ENCODE data around the gene SRRM4.

Gene SRRM4

GRCh38 chr12:119171291-119171690 is 189.9 kb downstream of the SRRM4 start:
- no peak for DNase-seq (ENCODE audit: low spot score)

GRCh38 chr12:119171691-119172425 is 190.5 kb downstream of the SRRM4 start:
- no peak for DNase-seq (ENCODE audit: low spot score)

GRCh38 chr12:119175081-119175480 is 193.7 kb downstream of the SRRM4 start:
- no peak for DNase-seq (ENCODE audit: low spot score)

DNA sequence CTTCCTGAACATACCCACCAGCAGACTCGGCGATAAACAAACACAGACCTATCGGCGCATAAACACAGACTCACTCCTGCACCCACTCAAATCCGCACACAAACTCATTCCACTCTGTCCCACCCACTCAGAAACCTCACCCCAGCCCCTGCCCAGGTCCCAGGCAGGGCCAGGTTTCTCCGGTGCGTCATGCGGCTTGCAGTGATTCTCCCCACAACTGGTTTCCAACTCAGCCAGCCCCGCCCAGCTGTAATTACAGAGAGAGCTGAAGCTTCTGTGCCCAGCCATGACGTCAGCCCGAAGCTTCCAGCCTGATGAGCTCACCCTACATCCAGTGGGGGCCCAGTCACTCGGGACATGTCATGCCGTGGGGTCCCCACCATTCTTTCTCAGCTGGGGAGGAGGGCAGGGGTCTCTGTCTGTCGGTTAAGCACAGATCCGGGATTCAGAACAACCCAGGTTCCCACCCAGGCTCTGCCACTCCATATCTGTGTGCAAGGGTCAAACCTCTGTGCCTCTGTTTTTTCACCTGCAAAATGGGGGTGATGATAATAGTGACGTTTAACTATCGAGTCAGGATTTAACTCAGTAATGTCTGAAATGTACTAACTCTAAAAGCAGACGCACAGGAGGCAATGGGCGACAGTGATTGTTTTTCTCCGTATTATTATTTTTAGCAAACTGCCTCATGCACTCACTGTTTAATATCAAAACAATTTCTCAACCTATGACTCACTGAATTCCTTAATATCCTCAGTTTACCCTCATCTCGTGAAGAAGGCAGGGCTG is 195.1 kb downstream of the SRRM4 start:
- DNase-seq (ENCODE audit: low spot score): no peak

- no peak for DNase-seq (ENCODE audit: low spot score)
Observed at GRCh38 chr12:119177056-119177325, 195.7 kb downstream of the SRRM4 start.

DNA sequence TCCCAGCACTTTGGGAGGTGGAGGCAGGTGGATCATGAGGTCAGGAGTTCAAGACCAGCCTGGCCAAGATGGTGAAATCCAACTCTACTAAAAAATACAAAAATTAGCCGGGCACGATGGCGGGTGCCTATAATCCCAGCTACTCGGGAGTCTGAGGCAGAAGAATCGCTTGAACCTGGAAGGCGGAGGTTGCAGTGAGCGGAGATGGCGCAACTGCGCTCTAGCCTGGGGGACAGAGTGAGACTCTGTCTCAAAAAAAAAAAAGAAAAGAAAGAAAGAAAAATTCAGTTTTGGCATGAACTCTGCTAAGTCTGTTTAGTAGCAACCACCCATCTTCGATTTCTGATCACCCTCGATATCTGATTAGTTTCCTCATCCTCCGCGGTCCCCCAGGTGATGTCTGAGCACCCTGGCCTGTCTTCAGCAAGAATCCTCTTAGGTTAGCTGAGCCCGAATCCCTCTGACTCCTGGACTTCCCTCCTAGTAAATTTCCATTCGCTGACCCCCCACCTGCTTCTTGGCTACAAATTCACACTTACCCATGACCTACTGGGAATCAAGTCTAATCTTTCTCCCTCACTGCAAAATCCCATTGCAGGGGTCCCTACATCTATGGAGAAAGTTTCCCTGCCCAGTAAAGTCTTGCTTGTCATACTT is 196.5 kb downstream of the SRRM4 start:
- no peak for DNase-seq (ENCODE audit: low spot score)

DNA sequence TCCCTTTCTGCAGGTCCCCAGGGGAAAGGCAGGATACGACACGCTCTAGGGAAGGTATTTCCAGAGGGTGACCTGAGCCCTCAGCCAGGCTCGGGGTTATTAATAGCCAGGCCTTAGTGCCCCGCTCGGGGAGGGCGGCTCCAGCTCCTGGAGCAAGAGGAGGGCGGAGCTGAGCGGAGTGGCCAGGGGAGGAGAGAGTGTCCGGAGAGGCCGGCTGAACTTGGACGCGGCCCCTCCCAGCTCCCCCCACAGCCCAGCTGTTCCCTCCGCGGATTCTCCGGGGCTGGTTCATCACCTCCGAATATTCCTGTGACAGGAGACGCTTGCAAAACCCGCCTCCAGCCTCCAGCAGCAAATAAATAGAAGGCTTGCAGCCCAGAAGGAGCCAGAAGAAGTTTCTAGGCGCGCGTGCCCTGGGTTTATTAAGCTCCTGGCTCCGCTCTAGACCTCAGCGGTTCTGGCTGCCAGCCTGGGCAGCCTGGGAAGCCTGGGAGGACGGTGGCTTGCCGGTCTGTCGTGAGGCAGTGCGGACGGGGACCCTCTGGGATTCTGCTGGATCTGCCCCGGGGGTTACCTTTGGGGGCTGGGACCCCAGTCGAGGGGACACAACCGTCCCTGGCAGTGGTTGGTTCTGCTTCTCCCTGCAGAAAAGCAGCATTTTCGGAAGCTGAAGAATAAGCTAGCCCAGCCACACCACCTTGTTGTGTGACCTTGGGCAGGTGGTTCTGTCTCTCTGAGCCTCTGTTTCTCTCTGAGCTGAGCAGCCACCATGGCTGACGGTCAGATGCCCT is 197.4 kb downstream of the SRRM4 start, which contains the start of gene HSPB8:
Gene HSPB8, plus strand, starts transcription at position 388 of the 791 bp plus-strand sequence. Its CDS starts 382 bp downstream, at position 770.
- DNase-seq (ENCODE audit: low spot score): no peak

DNA sequence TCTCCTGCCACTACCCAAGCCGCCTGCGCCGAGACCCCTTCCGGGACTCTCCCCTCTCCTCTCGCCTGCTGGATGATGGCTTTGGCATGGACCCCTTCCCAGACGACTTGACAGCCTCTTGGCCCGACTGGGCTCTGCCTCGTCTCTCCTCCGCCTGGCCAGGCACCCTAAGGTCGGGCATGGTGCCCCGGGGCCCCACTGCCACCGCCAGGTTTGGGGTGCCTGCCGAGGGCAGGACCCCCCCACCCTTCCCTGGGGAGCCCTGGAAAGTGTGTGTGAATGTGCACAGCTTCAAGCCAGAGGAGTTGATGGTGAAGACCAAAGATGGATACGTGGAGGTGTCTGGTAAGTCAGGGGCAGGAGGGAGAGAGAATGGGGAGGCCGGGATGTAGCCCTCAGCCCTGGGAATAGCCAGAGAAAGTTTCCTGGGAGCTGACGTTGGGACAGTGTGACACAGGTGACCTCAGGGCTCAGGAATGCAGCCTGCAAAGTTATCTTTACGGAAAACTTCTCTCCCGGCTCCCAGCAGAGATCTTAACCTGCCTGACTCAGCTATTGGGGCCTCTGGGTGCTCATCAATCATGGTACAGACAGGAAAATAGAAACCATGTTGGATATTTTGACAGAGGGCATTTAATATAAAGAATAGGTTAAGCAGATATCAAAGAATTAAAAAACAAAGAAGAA is 198.1 kb downstream of the SRRM4 start:
- no peak for DNase-seq (ENCODE audit: low spot score)

DNA sequence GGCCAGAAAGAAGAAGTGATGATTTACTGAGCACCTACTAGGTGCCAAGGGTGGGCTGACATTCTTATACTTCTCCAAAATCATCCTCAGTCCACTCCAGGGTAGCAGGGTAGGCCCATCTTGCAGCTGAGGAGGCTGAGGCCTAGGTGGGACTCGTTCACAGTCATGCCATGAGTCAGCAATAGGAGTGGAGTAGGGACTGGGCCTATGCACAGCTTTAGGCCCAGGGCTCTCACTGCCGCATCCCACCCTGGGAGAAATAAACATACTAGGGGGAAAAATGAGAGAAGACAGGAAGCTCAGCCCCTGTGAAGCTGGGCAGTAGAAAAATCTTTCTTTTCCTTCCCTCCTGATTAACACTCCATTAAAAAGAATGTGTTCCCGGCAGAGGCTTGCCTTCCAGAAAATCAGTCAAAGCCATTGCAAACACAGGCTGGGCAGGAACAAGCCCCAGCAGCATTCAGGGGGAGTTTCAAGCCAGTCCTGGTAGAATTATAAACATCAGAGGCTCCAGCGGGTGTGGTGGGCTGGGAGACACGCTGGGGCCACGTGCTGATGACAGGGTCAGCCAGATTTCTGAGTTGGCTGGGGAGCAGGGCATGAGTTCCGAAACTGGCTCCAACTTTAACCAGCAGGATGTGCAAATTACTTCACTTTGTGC is 199.2 kb downstream of the SRRM4 start:
- no peak for DNase-seq (ENCODE audit: low spot score)

DNA sequence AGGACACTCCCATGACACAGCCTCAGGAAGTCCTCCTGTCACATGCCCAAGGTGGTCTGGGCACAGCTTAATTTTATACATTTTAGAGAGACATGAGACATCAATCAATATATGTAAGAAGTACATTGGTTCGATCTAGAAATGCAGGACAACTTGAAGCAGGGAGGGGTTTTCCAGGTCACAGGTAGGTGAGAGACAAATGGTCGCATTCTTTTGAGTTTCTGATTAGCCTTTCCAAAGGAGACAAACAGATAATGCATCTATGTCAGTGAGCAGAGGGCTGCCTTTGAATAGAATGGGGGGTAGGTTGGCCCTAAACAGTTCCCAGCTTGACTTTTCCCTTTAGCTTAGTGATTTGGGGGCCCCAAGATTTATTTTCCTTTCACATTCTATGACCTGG is 199.9 kb downstream of the SRRM4 start:
- DNase-seq (ENCODE audit: low spot score): no peak

DNA sequence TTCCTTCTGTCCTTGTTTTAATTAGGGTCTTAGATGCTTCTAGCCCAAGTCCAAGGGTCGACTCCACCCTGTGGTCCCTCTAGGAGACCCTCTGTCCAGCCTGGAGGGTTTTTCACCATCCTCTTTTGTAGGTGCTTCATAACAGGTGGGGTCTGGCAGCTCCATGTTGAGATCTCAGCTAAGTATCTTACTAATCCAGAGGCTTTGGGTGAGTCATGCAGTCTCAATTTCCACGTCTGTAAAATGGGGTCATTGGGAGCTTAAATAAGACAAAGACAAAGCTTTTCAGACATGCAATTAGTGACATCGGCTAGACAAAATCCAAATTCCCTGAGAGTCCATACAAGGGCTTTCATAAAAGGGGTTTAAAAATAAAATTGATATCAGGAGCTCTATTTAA is 200.6 kb downstream of the SRRM4 start:
- DNase-seq (ENCODE audit: low spot score): no peak

GRCh38 chr12:119182701-119183493 is 201.6 kb downstream of the SRRM4 start:
- DNase-seq (ENCODE audit: low spot score): no peak

DNA sequence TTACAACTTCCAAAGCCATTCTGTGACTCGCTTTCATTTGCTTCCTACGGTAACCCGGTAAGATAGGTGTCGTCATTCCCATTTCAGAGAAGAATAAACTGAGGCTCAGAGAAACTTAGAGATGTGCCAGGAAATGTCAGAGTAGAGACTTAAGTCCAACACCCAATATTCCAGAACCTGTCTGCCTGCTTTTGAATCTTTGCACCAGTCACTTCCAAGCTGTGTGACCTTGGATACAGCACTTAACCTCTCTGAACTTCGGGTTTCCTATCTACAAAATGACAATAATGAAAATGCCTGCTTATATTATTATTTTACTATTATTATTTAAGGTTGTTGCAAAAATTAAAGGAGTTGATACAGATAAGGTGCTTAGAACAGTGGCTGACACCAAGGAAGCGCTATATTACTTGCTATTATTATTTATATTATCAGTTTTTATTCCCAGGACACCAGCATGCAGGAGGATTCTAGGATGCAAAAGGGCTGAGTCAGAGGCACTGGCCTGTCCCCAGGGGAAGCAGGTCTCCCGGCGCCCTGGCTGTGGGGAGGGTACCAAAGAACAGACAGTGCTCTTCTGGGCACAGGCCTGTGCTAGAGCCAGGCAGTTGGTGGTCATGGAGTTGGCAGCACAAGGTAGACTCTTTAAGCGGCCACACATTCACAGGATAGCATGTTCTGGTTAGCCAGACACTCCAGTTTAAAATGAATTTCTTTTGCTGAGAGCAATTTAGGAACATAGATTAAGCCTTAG is 202.8 kb downstream of the SRRM4 start:
- no peak for DNase-seq (ENCODE audit: low spot score)

DNA sequence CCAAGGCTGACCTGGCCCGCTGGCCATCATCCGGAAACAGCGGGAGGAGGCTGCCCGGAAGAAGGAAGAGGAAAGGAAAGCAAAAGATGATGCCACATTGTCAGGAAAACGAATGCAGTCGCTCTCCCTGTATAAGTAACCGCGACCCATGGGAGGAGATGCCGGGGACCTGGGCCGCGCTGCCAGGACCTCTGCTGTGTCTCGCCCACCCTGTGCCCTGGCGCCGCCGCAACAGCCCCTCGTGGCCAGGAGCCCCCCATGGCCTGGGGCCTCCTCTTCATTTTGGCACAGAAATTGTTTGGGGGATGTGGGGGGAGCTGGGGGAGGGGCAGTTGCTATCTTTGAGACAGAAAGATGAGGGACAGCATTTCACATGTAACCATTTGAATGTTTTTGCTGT is 213.9 kb downstream of the SRRM4 start:
- DNase-seq (ENCODE audit: low spot score): no peak

DNA sequence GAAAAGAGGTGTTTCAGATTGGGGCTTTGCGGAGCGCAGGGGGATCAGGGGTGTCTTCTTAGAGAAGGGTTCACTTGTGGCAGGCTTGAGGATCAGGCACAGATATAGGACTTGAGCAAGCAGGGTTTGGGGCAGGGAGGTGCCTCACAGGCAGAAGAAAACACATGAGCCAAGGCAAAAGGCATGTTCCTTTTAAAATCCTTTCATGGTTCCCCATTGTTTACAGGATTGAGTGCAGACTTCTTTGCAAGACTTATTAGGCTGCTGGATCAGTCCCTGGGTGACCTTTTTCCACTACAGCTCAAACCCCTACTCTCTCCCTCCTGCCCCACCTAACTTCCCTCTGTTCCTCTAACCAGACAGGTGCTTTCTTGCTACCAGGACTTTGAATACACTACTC is 217.1 kb downstream of the SRRM4 start:
- DNase-seq (ENCODE audit: low spot score): no peak

GRCh38 chr12:119200601-119201000 is 219.3 kb downstream of the SRRM4 start:
- DNase-seq (ENCODE audit: low spot score): no peak

- DNase-seq (ENCODE audit: low spot score): no peak
Observed at GRCh38 chr12:119201789-119202543, 220.6 kb downstream of the SRRM4 start.

DNA sequence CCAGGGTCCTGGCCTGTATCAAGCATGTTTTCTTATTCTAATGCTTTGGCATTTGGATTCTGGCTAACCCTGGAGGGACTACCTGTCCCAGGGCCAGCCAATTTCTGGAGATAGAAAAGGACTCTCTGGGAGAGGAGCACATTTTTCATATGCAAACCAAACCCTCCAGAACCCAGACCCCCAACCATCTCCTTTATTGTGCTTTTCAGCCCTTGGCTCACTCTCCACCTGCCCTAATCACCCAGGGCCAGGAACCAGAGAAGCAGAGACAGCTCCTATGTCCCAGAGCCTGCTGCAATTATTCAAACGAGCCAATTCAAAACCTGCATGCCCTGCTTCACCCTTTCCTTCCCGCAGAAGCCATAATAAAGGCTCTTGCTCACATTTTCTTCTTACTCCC is 221.2 kb downstream of the SRRM4 start:
- no peak for DNase-seq (ENCODE audit: low spot score)

- DNase-seq (ENCODE audit: low spot score): no peak
Observed at GRCh38 chr12:119204131-119204530, 222.8 kb downstream of the SRRM4 start.

Data from NAMALWA (cell line).